H9 (cell line): Measurements from ENCODE around the gene PUM1. TPM values are rescaled to one million over a fixed set of nuclear protein-coding genes. Genes with fewer than 3 reads are reported as not detected.

ENCODE experiments used
- DNase-seq: peaks from one replicate; pipeline ENCODE4 v3.0.0-alpha.2; 2017
- H2AFZ ChIP-seq: one replicate; pipeline ENCODE4 v1.6.1; 2013; ENCODE audit warnings: mild to moderate bottlenecking, low read length, control low read depth, moderate library complexity
- H2AK5ac ChIP-seq: 2 replicates; pipeline ENCODE4 v1.6.1; 2013; ENCODE audit warnings: low read length, control low read depth, mixed read lengths; ENCODE audit not compliant: insufficient read length
- H2BK120ac ChIP-seq: one replicate; pipeline ENCODE4 v1.6.1; 2013; ENCODE audit warnings: low read depth, mild to moderate bottlenecking, low read length, control low read depth, inconsistent platforms; ENCODE audit not compliant: poor library complexity, severe bottlenecking
- H2BK12ac ChIP-seq: 2 replicates; pipeline ENCODE4 v1.6.1; 2013; ENCODE audit warnings: low read length, control low read depth, mixed read lengths, low read depth; ENCODE audit not compliant: insufficient read length
- H2BK15ac ChIP-seq: 2 replicates; pipeline ENCODE4 v1.6.1; 2013; ENCODE audit warnings: low read depth, low read length, control low read depth
- H2BK20ac ChIP-seq: one replicate; pipeline ENCODE4 v1.6.1; 2013; ENCODE audit warnings: low read depth, mild to moderate bottlenecking, low read length, control low read depth, inconsistent platforms; ENCODE audit not compliant: poor library complexity, severe bottlenecking
- H2BK5ac ChIP-seq: 2 replicates; pipeline ENCODE4 v1.6.1; 2013; ENCODE audit warnings: low read length, control low read depth, mixed read lengths; ENCODE audit not compliant: insufficient read length
- H3K14ac ChIP-seq: 2 replicates; pipeline ENCODE4 v1.6.1; 2013; ENCODE audit warnings: low read length, control low read depth; ENCODE audit not compliant: insufficient read depth
- H3K18ac ChIP-seq: 2 replicates; pipeline ENCODE4 v1.6.1; 2013; ENCODE audit warnings: low read depth, mild to moderate bottlenecking, mixed read lengths, low read length, control low read depth; ENCODE audit not compliant: insufficient read length
- H3K23ac ChIP-seq: 2 replicates; pipeline ENCODE4 v1.6.1; 2013; ENCODE audit warnings: low read length, control low read depth, mixed read lengths, low read depth; ENCODE audit not compliant: insufficient read length
- H3K23me2 ChIP-seq: 2 replicates; pipeline ENCODE4 v1.6.1; 2013; ENCODE audit warnings: low read depth, mild to moderate bottlenecking, mixed read lengths, low read length, control low read depth; ENCODE audit not compliant: insufficient read length, poor library complexity, severe bottlenecking
- H3K27ac ChIP-seq: 2 replicates; pipeline ENCODE4 v1.5.1; 2013; ENCODE audit warnings: low read length, control low read depth, mixed read lengths, low read depth; ENCODE audit not compliant: insufficient read length
- H3K27me3 ChIP-seq: 2 replicates; pipeline ENCODE4 v1.6.1; 2013; ENCODE audit warnings: low read length, control low read depth, inconsistent platforms; ENCODE audit not compliant: insufficient read depth
- H3K4ac ChIP-seq: 2 replicates; pipeline ENCODE4 v1.6.1; 2013; ENCODE audit warnings: low read depth, mild to moderate bottlenecking, control low read depth, inconsistent platforms, low read length, moderate library complexity
- H3K4me1 ChIP-seq: 2 replicates; pipeline ENCODE4 v1.6.1; 2013; ENCODE audit warnings: low read length, control low read depth, inconsistent platforms; ENCODE audit not compliant: insufficient read depth
- H3K4me2 ChIP-seq: 2 replicates; pipeline ENCODE4 v1.6.1; 2013; ENCODE audit warnings: low read length, control low read depth, mixed read lengths; ENCODE audit not compliant: insufficient read length, insufficient read depth
- H3K56ac ChIP-seq: 2 replicates; pipeline ENCODE4 v1.6.1; 2013; ENCODE audit warnings: low read depth, mild to moderate bottlenecking, mixed read lengths, low read length, control low read depth; ENCODE audit not compliant: insufficient read length
- H3K79me1 ChIP-seq: 2 replicates; pipeline ENCODE4 v1.6.1; 2013; ENCODE audit warnings: low read depth, mild to moderate bottlenecking, moderate library complexity, low read length, control low read depth, inconsistent platforms; ENCODE audit not compliant: insufficient read depth, poor library complexity, severe bottlenecking
- H3K79me2 ChIP-seq: 2 replicates; pipeline ENCODE4 v1.6.1; 2013; ENCODE audit warnings: low read length, control low read depth, inconsistent platforms; ENCODE audit not compliant: insufficient read depth
- H3K9ac ChIP-seq: 2 replicates; pipeline ENCODE4 v1.6.1; 2013; ENCODE audit warnings: low read length, control low read depth, mixed read lengths; ENCODE audit not compliant: insufficient read length; ENCODE audit errors: extremely low read depth
- H3K9me3 ChIP-seq: one replicate; pipeline ENCODE4 v1.6.1; 2013; ENCODE audit warnings: low read depth, low read length, inconsistent platforms; ENCODE audit not compliant: control insufficient read depth
- H3T11ph ChIP-seq: one replicate; pipeline ENCODE4 v1.6.1; 2013; ENCODE audit warnings: mild to moderate bottlenecking, low read length, control low read depth, inconsistent platforms
- H4K20me1 ChIP-seq: one replicate; pipeline ENCODE4 v1.6.1; 2013; ENCODE audit not compliant: control insufficient read depth, insufficient read length, insufficient read depth
- H4K5ac ChIP-seq: 2 replicates; pipeline ENCODE4 v1.6.1; 2013; ENCODE audit warnings: low read depth, mild to moderate bottlenecking, mixed read lengths, low read length, control low read depth; ENCODE audit not compliant: insufficient read length
- H4K8ac ChIP-seq: replicated peaks from 2 replicates; pipeline ENCODE4 v1.6.1; 2013; ENCODE audit warnings: low read length, control low read depth, mixed read lengths, low read depth; ENCODE audit not compliant: insufficient read length
- H4K91ac ChIP-seq: 2 replicates; pipeline ENCODE4 v1.6.1; 2013; ENCODE audit warnings: low read depth, mild to moderate bottlenecking, moderate library complexity, mixed read lengths, low read length, control low read depth; ENCODE audit not compliant: insufficient read length
- H3K27ac Mint-ChIP-seq, 3 experiments: 2 replicates in 2 of 3; 3 replicates in 1 of 3; pipeline ENCODE4 v1.8.0; 2020 to 2021; ENCODE audit warnings: mixed read lengths in 3 of 3, mild to moderate bottlenecking in 1 of 3, moderate library complexity in 1 of 3
- H3K27me3 Mint-ChIP-seq: 2 replicates; pipeline ENCODE4 v1.8.0; 2021; ENCODE audit warnings: low read depth, mild to moderate bottlenecking, moderate library complexity, mixed read lengths
- H3K36me3 Mint-ChIP-seq, 3 experiments: 2 replicates in 2 of 3; 3 replicates in 1 of 3; pipeline ENCODE4 v1.8.0; 2020 to 2021; ENCODE audit warnings: low read depth in 3 of 3, mixed read lengths in 3 of 3; ENCODE audit not compliant: insufficient read depth in 1 of 3
- H3K4me1 Mint-ChIP-seq, 2 experiments: 2 replicates each; pipeline ENCODE4 v1.8.0; 2020; ENCODE audit warnings: mixed read lengths in 2 of 2
- H3K4me3 Mint-ChIP-seq, 2 experiments: 2 replicates in 1 of 2; 3 replicates in 1 of 2; pipeline ENCODE4 v1.8.0; 2020 to 2021; ENCODE audit warnings: mild to moderate bottlenecking in 2 of 2, mixed read lengths in 2 of 2, moderate library complexity in 1 of 2
- H3K9me3 Mint-ChIP-seq, 2 experiments: 2 replicates in 1 of 2; 3 replicates in 1 of 2; pipeline ENCODE4 v1.8.0; 2020; ENCODE audit warnings: mild to moderate bottlenecking in 2 of 2, mixed read lengths in 2 of 2, moderate library complexity in 1 of 2
- WGBS: extraction: QIAGEN DNeasy Blood & Tissue Kit; methylation state at CpG from one replicate; pipeline ENCODE4 v1.1.7; 2013; ENCODE audit warnings: missing lambda C conversion rate, low lambda C conversion rate, mixed read lengths; ENCODE audit not compliant: insufficient read length; ENCODE audit errors: extremely low coverage; 5-methylcytosine and 5-hydroxymethylcytosine counted together
- total RNA-seq: library from RNA; stranded (reverse); gene quantifications from 2 replicates; pipeline ENCODE4 v1.2.1, GENCODE V29; 2021
- TF ChIP-seq, protein P1 (sequence below): fragments of 200-600 bp; sonication (generic); conservative IDR thresholded peaks from 3 replicates; pipeline ENCODE4 v1.8.0; 2021; ENCODE audit warnings: antibody characterized with exemption, mild to moderate bottlenecking

Gene PUM1
- total RNA-seq, 1 experiment from 2014 or later: 164 TPM

GRCh38 chr1:30885570-30886522, 179.7 kb downstream of the PUM1 start:
- Mint-ChIP-seq H3K4me3 (no peak overlapping the region), H3K4me1 (peaks cover 35 to 38% of the 10 kb centered on the region in 2 experiments), H3K27me3 (no peaks in the 10 kb centered on the region), H3K9me3 (no peaks in the 10 kb centered on the region), H3K36me3 (no peaks in the 10 kb centered on the region), H3K27ac (peak overlapping the region; percentile 73 to 90 (median 87); a peak in 4 of 7 replicates)
- H3K9me3 ChIP-seq: no peaks in the 10 kb centered on the region
- TF ChIP-seq, protein P1, sequence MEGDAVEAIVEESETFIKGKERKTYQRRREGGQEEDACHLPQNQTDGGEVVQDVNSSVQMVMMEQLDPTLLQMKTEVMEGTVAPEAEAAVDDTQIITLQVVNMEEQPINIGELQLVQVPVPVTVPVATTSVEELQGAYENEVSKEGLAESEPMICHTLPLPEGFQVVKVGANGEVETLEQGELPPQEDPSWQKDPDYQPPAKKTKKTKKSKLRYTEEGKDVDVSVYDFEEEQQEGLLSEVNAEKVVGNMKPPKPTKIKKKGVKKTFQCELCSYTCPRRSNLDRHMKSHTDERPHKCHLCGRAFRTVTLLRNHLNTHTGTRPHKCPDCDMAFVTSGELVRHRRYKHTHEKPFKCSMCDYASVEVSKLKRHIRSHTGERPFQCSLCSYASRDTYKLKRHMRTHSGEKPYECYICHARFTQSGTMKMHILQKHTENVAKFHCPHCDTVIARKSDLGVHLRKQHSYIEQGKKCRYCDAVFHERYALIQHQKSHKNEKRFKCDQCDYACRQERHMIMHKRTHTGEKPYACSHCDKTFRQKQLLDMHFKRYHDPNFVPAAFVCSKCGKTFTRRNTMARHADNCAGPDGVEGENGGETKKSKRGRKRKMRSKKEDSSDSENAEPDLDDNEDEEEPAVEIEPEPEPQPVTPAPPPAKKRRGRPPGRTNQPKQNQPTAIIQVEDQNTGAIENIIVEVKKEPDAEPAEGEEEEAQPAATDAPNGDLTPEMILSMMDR: no peak
- H3K9ac ChIP-seq: no peak overlapping the region
- H3K4me2 ChIP-seq: no peak overlapping the region
- no peak overlapping the region for H4K91ac ChIP-seq
- DNase-seq: no peak
- no CpG with 5 or more reads among the region's 17 CpGs for WGBS
- H4K20me1 ChIP-seq: no peaks in the 10 kb centered on the region
- H3K79me2 ChIP-seq: no peaks in the 10 kb centered on the region
- H4K5ac ChIP-seq: no peak overlapping the region
- no peaks in the 10 kb centered on the region for H3K27me3 ChIP-seq
- H3K4me1 ChIP-seq: peaks cover 5% of the 10 kb centered on the region; the same call in 1 of the 2 replicates
- H3K56ac ChIP-seq: no peak overlapping the region
- no peaks in the 10 kb centered on the region for H3K79me1 ChIP-seq
- no peak overlapping the region for H3T11ph ChIP-seq
- H2BK120ac ChIP-seq: no peak overlapping the region
- H2BK20ac ChIP-seq: no peak overlapping the region
- no peak overlapping the region for H2BK12ac ChIP-seq
- H2AK5ac ChIP-seq: no peak overlapping the region
- H2AFZ ChIP-seq: no peak overlapping the region
- no peak overlapping the region for H3K23ac ChIP-seq
- H4K8ac ChIP-seq: no peak overlapping the region
- no peaks in the 10 kb centered on the region for H3K23me2 ChIP-seq
- no peak overlapping the region for H3K4ac ChIP-seq
- H2BK5ac ChIP-seq: no peak overlapping the region
- no peak overlapping the region for H2BK15ac ChIP-seq
- no peak overlapping the region for H3K14ac ChIP-seq
- no peak overlapping the region for H3K27ac ChIP-seq
- no peak overlapping the region for H3K18ac ChIP-seq
